GM19395 (cell line): Measurements from ENCODE around the gene IL18R1.

Source experiments
- ATAC-seq: cut with Tn5 transposase; IDR thresholded peaks from one replicate; pipeline ENCODE4 v1.9.1; 2021; ENCODE audit warnings: mild to moderate bottlenecking, moderate library complexity; ENCODE audit not compliant: unreplicated experiment

IL18R1 gene

GRCh38 chr2:102344397-102344796, 11.2 kb upstream of the IL18R1 start:
- no peak for ATAC-seq

- ATAC-seq = no peak
These were observed 10.2 kb upstream of the IL18R1 start for GRCh38 chr2:102345329-102345920.

- ATAC-seq = no peak
These were observed 9.0 kb upstream of the IL18R1 start for GRCh38 chr2:102346381-102347130.

GRCh38 chr2:102350137-102350793, 5.3 kb upstream of the IL18R1 start:
- ATAC-seq = no peak

- ATAC-seq = peak; percentile 9
These were observed 751 bp downstream of the IL18R1 start for GRCh38 chr2:102356381-102356712.

GRCh38 chr2:102356741-102357140, 1.1 kb downstream of the IL18R1 start:
- ATAC-seq = no peak

GRCh38 chr2:102357937-102358336, 2.3 kb downstream of the IL18R1 start:
- peak; percentile 29 for ATAC-seq

- ATAC-seq = no peak
These were observed 2.9 kb downstream of the IL18R1 start for GRCh38 chr2:102358496-102358895.

GRCh38 chr2:102359527-102359926, 3.9 kb downstream of the IL18R1 start:
- ATAC-seq = no peak

- no peak for ATAC-seq
These were observed 6.1 kb downstream of the IL18R1 start for GRCh38 chr2:102361632-102362241.

- no peak for ATAC-seq
These were observed 10.2 kb downstream of the IL18R1 start for GRCh38 chr2:102365763-102366162.

GRCh38 chr2:102366406-102367112, 11.0 kb downstream of the IL18R1 start:
- ATAC-seq = peak; percentile 73

- ATAC-seq = peak; percentile 77
These were observed 11.9 kb downstream of the IL18R1 start for GRCh38 chr2:102367331-102367971.

GRCh38 chr2:102368461-102369109, 13.0 kb downstream of the IL18R1 start:
- ATAC-seq = no peak

- ATAC-seq = no peak
These were observed 14.3 kb downstream of the IL18R1 start for GRCh38 chr2:102369866-102370265.

- ATAC-seq = no peak
These were observed 20.5 kb downstream of the IL18R1 start for GRCh38 chr2:102376052-102376591.

- ATAC-seq = no peak
These were observed 28.1 kb downstream of the IL18R1 start for GRCh38 chr2:102383722-102384121.

GRCh38 chr2:102385522-102385921, 29.9 kb downstream of the IL18R1 start:
- ATAC-seq = no peak

- no peak for ATAC-seq
These were observed 30.4 kb downstream of the IL18R1 start for GRCh38 chr2:102386004-102386403.
